Endothelial cell of umbilical vein (primary cell): ENCODE measurements around the gene REXO2. TPM values are rescaled to one million over a fixed set of nuclear protein-coding genes. Genes with fewer than 3 reads are reported as not detected.

Experiments used
- BruUV-seq: library from RNA; stranded (reverse); fragments of 400-500 nt; replicated peaks from 2 replicates; lab custom pipeline; 2021; lab: Mats Ljungman, UMichigan
- CTCF ChIA-PET: fragments of 300-600, 350-600 bp; sonication (Branson Sonifier 250); formaldehyde crosslinking; loops from one replicate; lab custom pipeline; 2021; ENCODE audit warnings: antibody characterized with exemption, inconsistent platforms; lab: Charles Lee
- POLR2A ChIA-PET: fragments of 300-600, 350-600 bp; sonication (Branson Sonifier 250); formaldehyde crosslinking; loops from one replicate; lab custom pipeline; 2021; ENCODE audit warnings: antibody characterized with exemption, inconsistent platforms; lab: Charles Lee
- DNase-seq: peaks from one replicate; pipeline ENCODE4 v3.0.0-alpha.2; 2011; ENCODE audit warnings: low read depth, low spot score
- FAIRE-seq: peaks from 2 replicates; lab custom pipeline; 2011; peaks lifted over from hg19 to GRCh38; lab: Jason Lieb, UNC
- H2AFZ ChIP-seq: 2 replicates; pipeline ENCODE4 v1.6.0; 2012; ENCODE audit warnings: low read depth, low read length, control low read depth, inconsistent platforms
- H3K27ac ChIP-seq: 2 replicates; pipeline ENCODE4 v1.5.1; 2011; ENCODE audit warnings: low read depth, mild to moderate bottlenecking, control low read depth, low read length, moderate library complexity; ENCODE audit not compliant: insufficient read depth
- H3K27me3 ChIP-seq, 2 experiments: 2 replicates each; pipeline versions ENCODE4 v1.6.0 to v1.6.1; 2011; ENCODE audit warnings: low read length in 2 of 2, mixed read lengths in 1 of 2; ENCODE audit not compliant: control insufficient read depth in 2 of 2, insufficient read depth in 2 of 2
- H3K36me3 ChIP-seq, 2 experiments: 2 replicates in 1 of 2; 3 replicates in 1 of 2; pipeline ENCODE4 v1.5.1; 2011; ENCODE audit warnings: low read length in 2 of 2, mild to moderate bottlenecking in 1 of 2, moderate library complexity in 1 of 2; ENCODE audit not compliant: control insufficient read depth in 2 of 2, insufficient read depth in 2 of 2; ENCODE audit errors: extremely low read depth in 1 of 2
- H3K4me1 ChIP-seq: 3 replicates; pipeline ENCODE4 v1.5.1; 2011; ENCODE audit warnings: mild to moderate bottlenecking, low read length; ENCODE audit not compliant: control insufficient read depth, insufficient read depth; ENCODE audit errors: extremely low read depth
- H3K4me2 ChIP-seq: 2 replicates; pipeline ENCODE4 v1.6.1; 2011; ENCODE audit warnings: low read length, control low read depth, mixed read lengths; ENCODE audit not compliant: insufficient read depth
- H3K4me3 ChIP-seq, 3 experiments: fragments of 200-600 bp in 1 of 3; sonication (generic), shearing (Covaris generic) in 1 of 3; replicated peaks in 1 of 3; 2 replicates each; pipeline ENCODE4 v1.5.1; 2011 to 2016; ENCODE audit warnings: control low read depth in 3 of 3, low read length in 3 of 3, mild to moderate bottlenecking in 2 of 3, inconsistent platforms in 1 of 3, low read depth in 1 of 3, moderate library complexity in 1 of 3; ENCODE audit not compliant: insufficient read depth in 1 of 3
- H3K79me2 ChIP-seq: 2 replicates; pipeline ENCODE4 v1.6.0; 2012; ENCODE audit warnings: low read length, inconsistent platforms; ENCODE audit not compliant: control insufficient read depth, insufficient read depth
- H3K9ac ChIP-seq: replicated peaks from 2 replicates; pipeline ENCODE3; 2011; ENCODE audit warnings: low read length, control low read depth; ENCODE audit not compliant: insufficient read depth; ENCODE audit errors: extremely low read depth
- H3K9me1 ChIP-seq: replicated peaks from 3 replicates; pipeline ENCODE4 v1.6.0; 2011; ENCODE audit warnings: mild to moderate bottlenecking, low read length; ENCODE audit not compliant: control insufficient read depth, insufficient read depth; ENCODE audit errors: extremely low read depth
- H3K9me3 ChIP-seq: replicated peaks from 2 replicates; pipeline ENCODE4 v1.5.1; 2012; ENCODE audit warnings: low read length, inconsistent platforms; ENCODE audit not compliant: control insufficient read depth, insufficient read depth
- H4K20me1 ChIP-seq: replicated peaks from 2 replicates; pipeline ENCODE3; 2011; ENCODE audit warnings: mild to moderate bottlenecking, low read length; ENCODE audit not compliant: control insufficient read depth, insufficient read depth; ENCODE audit errors: extremely low read depth
- EZH2 ChIP-seq: IDR thresholded peaks from 2 replicates; pipeline ENCODE4 v1.6.1; 2012; ENCODE audit warnings: borderline replicate concordance, low read depth, mild to moderate bottlenecking, moderate library complexity, low read length, inconsistent platforms; ENCODE audit not compliant: severe bottlenecking
- FOS ChIP-seq: IDR thresholded peaks from 2 replicates; pipeline ENCODE4 v1.6.1; 2011; ENCODE audit warnings: mild to moderate bottlenecking, low read length, moderate library complexity, borderline replicate concordance; ENCODE audit not compliant: insufficient read depth
- GATA2 ChIP-seq: IDR thresholded peaks from 2 replicates; pipeline ENCODE4 v1.7.0; 2011; ENCODE audit warnings: low read depth, mild to moderate bottlenecking, moderate library complexity, mixed read lengths, low read length; ENCODE audit not compliant: insufficient read length, insufficient read depth
- JUN ChIP-seq: IDR thresholded peaks from 2 replicates; pipeline ENCODE4 v1.6.1; 2011; ENCODE audit warnings: borderline replicate concordance, low read depth; ENCODE audit not compliant: insufficient read length, insufficient read depth
- MYC ChIP-seq: IDR thresholded peaks from one replicate; pipeline ENCODE4 v1.6.1; 2011; ENCODE audit warnings: mild to moderate bottlenecking, low read depth, low read length
- POLR2A ChIP-seq: IDR thresholded peaks from 2 replicates; pipeline ENCODE4 v1.6.1; 2012; ENCODE audit warnings: low read depth, mild to moderate bottlenecking, control low read depth, low read length
- POLR2AphosphoS5 ChIP-seq: IDR thresholded peaks from 2 replicates; pipeline ENCODE4 v1.6.1; 2012; ENCODE audit warnings: low read depth, mild to moderate bottlenecking, control low read depth, low read length, moderate library complexity; ENCODE audit not compliant: insufficient read depth
- dilution Hi-C: fragments of 300-500 bp; cut with MboI; formaldehyde crosslinking; loops from one replicate; pipeline ENCODE4 v1.15.0; 2019; ENCODE audit warnings: low sequenced_read_pairs; ENCODE audit not compliant: extremely low pct_ligation_motif_present
- intact Hi-C: fragments of 100-400 bp; cut with micrococcal nuclease; formaldehyde crosslinking; loops from one replicate; pipeline ENCODE4 v1.10.0; 2022
- polyA plus RNA-seq, 4 experiments: library from polyadenylated mRNA; depleted of rRNA in 3 of 4; stranded (reverse) in 3 of 4; unstranded in 1 of 4; fragments of >200 nt; gene quantifications; 2 replicates each; pipeline versions ENCODE4 v1.2.1 to v1.2.3, GENCODE V29; 2011 to 2012; ENCODE audit warnings: missing spikeins in 1 of 4
- total RNA-seq: library from RNA; stranded (reverse); gene quantifications from 2 replicates; pipeline ENCODE4 v1.2.3, GENCODE V29; 2021
- TF ChIP-seq, protein P1 (sequence below), 2 donors: IDR thresholded peaks; 1 replicate in 1 of 2; 2 replicates in 1 of 2; pipeline ENCODE4 v1.5.1; 2011; ENCODE audit warnings: low read length in 2 of 2, mild to moderate bottlenecking in 2 of 2, moderate library complexity in 2 of 2, control low read depth in 1 of 2, inconsistent platforms in 1 of 2, low read depth in 1 of 2; ENCODE audit not compliant: insufficient read depth in 1 of 2; ENCODE audit errors: extremely low read depth in 1 of 2
- TF ChIP-seq, protein P2 (sequence below): IDR thresholded peaks from 2 replicates; pipeline ENCODE4 v1.6.1; 2011; ENCODE audit not compliant: insufficient read depth, insufficient read length

REXO2 gene
- total and polyA plus RNA-seq, 2 donors (not counting 3 experiments of a cell fraction or from before 2014, with no cell fraction given): 182 to 296 TPM

- Histone ChIP-seq H3K27ac (peak overlapping the region; percentile 86), H3K4me1 (peaks cover 25% of the 10 kb centered on the region), H3K27me3 (no peaks in the 10 kb centered on the region), H3K9me3 (no peaks in the 10 kb centered on the region), H3K9me1 (no peaks in the 10 kb centered on the region), H3K9ac (peak overlapping the region; percentile 95), H3K36me3 (peaks cover 0 to 4% of the 10 kb centered on the region in 2 experiments), H3K4me3 (peak overlapping the region; percentile 21 to 84 (median 78)), H4K20me1 (peaks cover 3% of the 10 kb centered on the region), H3K79me2 (peaks cover 49% of the 10 kb centered on the region), H3K4me2 (peak overlapping the region; percentile 92), H2AFZ (no peak overlapping the region)
- BruUV-seq: TSS peak; percentile 76
- no peak for DNase-seq
- ChIA-PET CTCF (interaction anchor here (1.0 to 3.6 kb wide), 3 partner anchors 52 to 81 kb away, joined by 3 to 22 read pairs (median 18); no protein-coding TSS in a partner anchor), POLR2A (interaction anchor here (1.0 kb wide), 1 partner anchor 40 kb away, joined by 4 read pairs; the partner anchor contains the start of gene REXO2)
- TF ChIP-seq JUN (no peak), EZH2 (no peak), POLR2AphosphoS5 (no peak), GATA2 (no peak), POLR2A (no peak), FOS (no peak), MYC (no peak)
- TF ChIP-seq, protein P1, sequence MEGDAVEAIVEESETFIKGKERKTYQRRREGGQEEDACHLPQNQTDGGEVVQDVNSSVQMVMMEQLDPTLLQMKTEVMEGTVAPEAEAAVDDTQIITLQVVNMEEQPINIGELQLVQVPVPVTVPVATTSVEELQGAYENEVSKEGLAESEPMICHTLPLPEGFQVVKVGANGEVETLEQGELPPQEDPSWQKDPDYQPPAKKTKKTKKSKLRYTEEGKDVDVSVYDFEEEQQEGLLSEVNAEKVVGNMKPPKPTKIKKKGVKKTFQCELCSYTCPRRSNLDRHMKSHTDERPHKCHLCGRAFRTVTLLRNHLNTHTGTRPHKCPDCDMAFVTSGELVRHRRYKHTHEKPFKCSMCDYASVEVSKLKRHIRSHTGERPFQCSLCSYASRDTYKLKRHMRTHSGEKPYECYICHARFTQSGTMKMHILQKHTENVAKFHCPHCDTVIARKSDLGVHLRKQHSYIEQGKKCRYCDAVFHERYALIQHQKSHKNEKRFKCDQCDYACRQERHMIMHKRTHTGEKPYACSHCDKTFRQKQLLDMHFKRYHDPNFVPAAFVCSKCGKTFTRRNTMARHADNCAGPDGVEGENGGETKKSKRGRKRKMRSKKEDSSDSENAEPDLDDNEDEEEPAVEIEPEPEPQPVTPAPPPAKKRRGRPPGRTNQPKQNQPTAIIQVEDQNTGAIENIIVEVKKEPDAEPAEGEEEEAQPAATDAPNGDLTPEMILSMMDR (IDR thresholded peaks at IDR 0.05; ENCODE audit: extremely low read depth in 1 of 2, insufficient read depth in 1 of 2, low read depth in 1 of 2, low read length in 2 of 2): no peak
- TF ChIP-seq, protein P2, sequence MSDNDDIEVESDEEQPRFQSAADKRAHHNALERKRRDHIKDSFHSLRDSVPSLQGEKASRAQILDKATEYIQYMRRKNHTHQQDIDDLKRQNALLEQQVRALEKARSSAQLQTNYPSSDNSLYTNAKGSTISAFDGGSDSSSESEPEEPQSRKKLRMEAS: no peak
- intact Hi-C loops: loop anchor here (1.0 to 5.0 kb wide), 10 partner anchors 32 to 627 kb away; partner anchors contain the start of genes REXO2, USP28 and ZW10
- peak; percentile 26 for FAIRE-seq
- dilution Hi-C loops: no loop called here
Observed at GRCh38 chr11:114399490-114400215, 39.6 kb upstream of the REXO2 start.
